ENCODE results near the gene FLRT1.

FLRT1 gene

DNA sequence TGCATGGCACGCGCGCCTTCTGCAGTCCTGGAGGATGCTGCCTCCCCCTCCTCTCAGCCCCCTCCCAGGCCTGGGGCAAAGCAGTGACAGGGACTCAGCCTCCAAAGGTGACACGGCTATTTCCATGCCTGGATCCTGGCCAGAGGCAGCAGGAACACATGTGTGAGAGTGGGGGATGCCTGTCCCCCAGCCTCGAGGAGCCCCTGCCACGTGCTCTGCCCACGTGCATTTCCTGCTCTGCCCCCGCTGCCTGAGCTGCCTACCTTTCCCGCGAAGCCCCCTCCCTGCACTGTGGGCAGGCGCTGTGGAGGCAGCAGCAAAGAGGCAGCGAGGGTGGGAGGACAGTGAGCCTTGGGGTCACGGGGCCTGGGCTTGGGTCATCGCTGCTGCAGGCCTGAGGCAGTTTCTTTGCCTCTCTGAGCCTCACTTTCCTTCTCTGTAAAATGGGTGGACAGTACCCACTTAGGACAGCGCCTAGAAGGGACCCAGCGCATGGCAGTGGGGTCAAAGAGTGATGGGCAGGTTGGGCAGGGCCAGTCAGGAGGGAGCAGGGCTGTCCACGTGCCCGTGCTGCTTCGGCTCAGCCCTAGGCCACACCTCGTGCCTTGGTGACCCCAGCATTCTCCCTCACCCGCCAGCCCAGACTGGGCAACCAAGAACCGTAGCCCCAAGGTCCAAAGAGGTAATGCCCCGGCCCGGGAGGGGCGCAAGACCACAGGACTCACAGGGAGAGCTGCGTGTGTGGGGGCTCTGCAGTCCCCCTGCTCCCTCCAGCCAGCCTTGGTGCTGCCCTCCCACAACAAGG lies 48.6 kb downstream of the FLRT1 start:
- peaks cover under 1% of the 10 kb centered on the region for H3K27me3 ChIP-seq
- H3K4me1 ChIP-seq (ENCODE audit: control insufficient read depth in 1 of 2, insufficient read depth in 1 of 2, low read depth in 1 of 2, low read length in 1 of 2): no peaks in the 10 kb centered on the region
- H3K4me3 ChIP-seq (ENCODE audit: low read depth in 1 of 2, low read length in 1 of 2): no peak overlapping the region
- TF ChIP-seq, protein P1, sequence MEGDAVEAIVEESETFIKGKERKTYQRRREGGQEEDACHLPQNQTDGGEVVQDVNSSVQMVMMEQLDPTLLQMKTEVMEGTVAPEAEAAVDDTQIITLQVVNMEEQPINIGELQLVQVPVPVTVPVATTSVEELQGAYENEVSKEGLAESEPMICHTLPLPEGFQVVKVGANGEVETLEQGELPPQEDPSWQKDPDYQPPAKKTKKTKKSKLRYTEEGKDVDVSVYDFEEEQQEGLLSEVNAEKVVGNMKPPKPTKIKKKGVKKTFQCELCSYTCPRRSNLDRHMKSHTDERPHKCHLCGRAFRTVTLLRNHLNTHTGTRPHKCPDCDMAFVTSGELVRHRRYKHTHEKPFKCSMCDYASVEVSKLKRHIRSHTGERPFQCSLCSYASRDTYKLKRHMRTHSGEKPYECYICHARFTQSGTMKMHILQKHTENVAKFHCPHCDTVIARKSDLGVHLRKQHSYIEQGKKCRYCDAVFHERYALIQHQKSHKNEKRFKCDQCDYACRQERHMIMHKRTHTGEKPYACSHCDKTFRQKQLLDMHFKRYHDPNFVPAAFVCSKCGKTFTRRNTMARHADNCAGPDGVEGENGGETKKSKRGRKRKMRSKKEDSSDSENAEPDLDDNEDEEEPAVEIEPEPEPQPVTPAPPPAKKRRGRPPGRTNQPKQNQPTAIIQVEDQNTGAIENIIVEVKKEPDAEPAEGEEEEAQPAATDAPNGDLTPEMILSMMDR (IDR thresholded peaks at IDR 0.05): no peak
- no peaks in the 10 kb centered on the region for H3K36me3 ChIP-seq
- H3K9me3 ChIP-seq: no peaks in the 10 kb centered on the region
- no peak overlapping the region for H3K27ac ChIP-seq

DNA sequence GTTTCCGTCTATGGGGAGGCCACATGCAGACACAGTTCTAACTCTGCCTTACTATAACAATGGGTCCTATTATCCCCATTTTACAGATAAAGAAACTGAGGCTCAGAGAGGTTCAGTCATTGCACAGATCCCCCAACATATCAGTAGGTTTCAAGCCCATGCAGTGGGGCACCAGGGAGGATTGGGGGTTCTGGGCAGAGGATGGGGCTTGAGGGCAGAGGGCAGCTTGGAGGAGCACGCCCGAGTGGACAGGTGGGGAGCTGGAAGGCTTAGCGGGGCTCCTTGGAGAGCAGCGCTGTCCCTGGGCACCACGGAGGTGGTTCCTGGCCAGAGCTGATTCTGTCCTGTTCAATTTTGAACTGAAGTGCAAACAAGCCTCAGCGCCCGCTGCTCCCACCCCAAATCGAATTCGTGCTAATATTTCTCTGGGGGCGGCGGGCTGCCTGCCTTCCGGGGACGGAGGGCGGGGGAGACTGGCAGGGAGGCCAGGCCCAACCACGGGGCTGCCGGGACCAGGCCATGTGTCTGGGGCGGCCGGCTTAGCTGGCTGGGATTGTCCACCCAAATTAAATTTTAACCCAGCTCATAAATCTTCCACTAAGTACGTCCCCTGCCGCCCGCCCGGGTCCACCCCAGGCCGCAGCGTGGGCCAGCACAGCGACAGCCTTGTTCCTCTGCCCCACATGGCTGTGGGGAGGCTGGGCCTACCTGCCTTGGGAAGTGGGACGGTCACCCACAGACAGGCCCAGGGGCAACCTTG lies 49.4 kb downstream of the FLRT1 start:
- H3K4me1 ChIP-seq (ENCODE audit: control insufficient read depth in 1 of 2, insufficient read depth in 1 of 2, low read depth in 1 of 2, low read length in 1 of 2): no peaks in the 10 kb centered on the region
- H3K4me3 ChIP-seq (ENCODE audit: low read depth in 1 of 2, low read length in 1 of 2): no peak overlapping the region
- peaks cover 9% of the 10 kb centered on the region for H3K27me3 ChIP-seq
- H3K9me3 ChIP-seq: no peaks in the 10 kb centered on the region
- TF ChIP-seq, protein P1 (IDR thresholded peaks at IDR 0.05): no peak
- H3K27ac ChIP-seq: no peak overlapping the region
- no peaks in the 10 kb centered on the region for H3K36me3 ChIP-seq

Measured in neutrophil (primary cell).